Psoas muscle (tissue), 8 donors: ENCODE data around the gene THBS4. TPM values are rescaled to one million over a fixed set of nuclear protein-coding genes. Genes with fewer than 3 reads are reported as not detected.
"Not testable (repeated sequence)": the region's sequence is repeated elsewhere in the genome, so short reads cannot be mapped to it uniquely, and the experiment has no call there.

Experiments
- ATAC-seq, 4 donors: fragments of 200-7000 bp; cut with Tn5 transposase; one replicate each; pipeline ENCODE4 v1.9.1; 2020; ENCODE audit warnings: moderate library complexity in 3 of 4, mild to moderate bottlenecking in 2 of 4
- DNase-seq, 2 donors: peaks; one replicate each; pipeline ENCODE4 v3.0.0-alpha.2; 2020
- H3K27ac ChIP-seq: fragments of 200-600 bp; one replicate; pipeline ENCODE4 v1.8.0; 2022
- H3K27me3 ChIP-seq, 3 donors: fragments of 200-600 bp in 1 of 3; one replicate each; pipeline versions ENCODE4 v1.6.1 to v1.8.0; 2013 to 2022; ENCODE audit warnings: low read length in 2 of 3, mild to moderate bottlenecking in 2 of 3, moderate library complexity in 1 of 3; ENCODE audit not compliant: insufficient read depth in 3 of 3
- H3K36me3 ChIP-seq, 2 donors: fragments of 200-600 bp in 1 of 2; one replicate each; pipeline versions ENCODE4 v1.6.1 to v1.8.0; 2013 to 2022; ENCODE audit warnings: low read depth in 1 of 2, mild to moderate bottlenecking in 1 of 2, moderate library complexity in 1 of 2; ENCODE audit not compliant: insufficient read depth in 1 of 2
- H3K4me1 ChIP-seq: fragments of 200-600 bp; one replicate; pipeline ENCODE4 v1.8.0; 2022
- H3K4me3 ChIP-seq: fragments of 200-600 bp; one replicate; pipeline ENCODE4 v1.8.0; 2022; ENCODE audit warnings: mild to moderate bottlenecking
- H3K9me3 ChIP-seq: fragments of 200-600 bp; one replicate; pipeline ENCODE4 v1.8.0; 2022
- WGBS, 3 donors: extraction: QIAGEN DNeasy Blood & Tissue Kit; methylation state at CpG; one replicate each; pipeline versions ENCODE4 v1.1.6 to v1.1.7; 2013; 5-methylcytosine and 5-hydroxymethylcytosine counted together
- intact Hi-C, 2 donors: fragments of 100-400 bp; cut with DNase I; formaldehyde crosslinking; loops; one replicate each; pipeline versions ENCODE4 v1.11.0 to v1.14.2; 2022
- polyA plus RNA-seq, 3 donors: library from polyadenylated mRNA; stranded (reverse); fragments of 200-250 nt; gene quantifications; one replicate each; pipeline ENCODE4 v1.2.3, GENCODE V29; 2013
- total RNA-seq, 4 donors: library from RNA; stranded (reverse); fragmentation: NEBNext Ultra II Directional in 2 of 4; extraction: Animal tissue kit (Norgen Biotek cat#: 25700) in 2 of 4; gene quantifications; one replicate each; pipeline versions ENCODE4 v1.2.1 to v1.2.4, GENCODE V29; 2021 to 2023
- TF ChIP-seq, protein P1 (sequence below): fragments of 200-600 bp; IDR thresholded peaks from one replicate; pipeline ENCODE4 v1.8.0; 2022; ENCODE audit warnings: antibody characterized with exemption
- donor health status: healthy with polysubstance abuse.
- donor health status: DM: no; HTN: no; CAD: no; lungs with moderate emphysema.
- donor health status: Bipolar disorder and iron deficiency.
- donor health status: healthy.
- donor health status: DM: yes; HTN: yes; CAD: no.
- donor health status: DM: no; HTN: no; CAD: no.
- donor health status: DM: no; HTN: no; CAD: no.
- donor health status: DM: yes; HTN: yes; CAD: no.

The THBS4 gene
- total and polyA plus RNA-seq, 7 donors: 18.6 to 252 (median 49.0) TPM

DNA sequence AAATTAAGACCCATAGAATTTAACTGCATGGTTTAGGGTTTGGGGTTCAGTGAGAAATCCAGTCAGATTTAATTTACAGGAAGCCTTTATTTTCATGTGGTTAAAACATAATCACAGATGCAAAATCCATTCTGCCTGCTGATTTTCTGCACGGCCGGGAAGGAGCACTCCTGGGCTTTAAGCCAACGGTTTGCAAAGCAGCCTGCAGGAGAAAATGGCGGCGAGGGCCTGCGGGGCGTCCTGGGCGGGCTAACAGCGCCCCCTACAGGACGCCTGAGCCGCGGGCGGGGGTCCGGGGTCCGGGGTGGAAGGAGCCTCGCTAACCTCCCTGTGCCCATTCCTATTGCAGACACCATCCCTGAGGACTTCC lies 47.6 kb downstream of the THBS4 start:
- Histone ChIP-seq H3K36me3 (no peaks in the 10 kb centered on the region), H3K9me3 (no peaks in the 10 kb centered on the region), H3K27me3 (no peaks in the 10 kb centered on the region), H3K4me1 (peaks cover 7% of the 10 kb centered on the region), H3K4me3 (peak overlapping the region; percentile 58), H3K27ac (peak overlapping the region; percentile 68)
- ATAC-seq: peak; percentile 75 to 95 (median 88)
- peak; percentile 71 to 86 for DNase-seq
- TF ChIP-seq, protein P1, sequence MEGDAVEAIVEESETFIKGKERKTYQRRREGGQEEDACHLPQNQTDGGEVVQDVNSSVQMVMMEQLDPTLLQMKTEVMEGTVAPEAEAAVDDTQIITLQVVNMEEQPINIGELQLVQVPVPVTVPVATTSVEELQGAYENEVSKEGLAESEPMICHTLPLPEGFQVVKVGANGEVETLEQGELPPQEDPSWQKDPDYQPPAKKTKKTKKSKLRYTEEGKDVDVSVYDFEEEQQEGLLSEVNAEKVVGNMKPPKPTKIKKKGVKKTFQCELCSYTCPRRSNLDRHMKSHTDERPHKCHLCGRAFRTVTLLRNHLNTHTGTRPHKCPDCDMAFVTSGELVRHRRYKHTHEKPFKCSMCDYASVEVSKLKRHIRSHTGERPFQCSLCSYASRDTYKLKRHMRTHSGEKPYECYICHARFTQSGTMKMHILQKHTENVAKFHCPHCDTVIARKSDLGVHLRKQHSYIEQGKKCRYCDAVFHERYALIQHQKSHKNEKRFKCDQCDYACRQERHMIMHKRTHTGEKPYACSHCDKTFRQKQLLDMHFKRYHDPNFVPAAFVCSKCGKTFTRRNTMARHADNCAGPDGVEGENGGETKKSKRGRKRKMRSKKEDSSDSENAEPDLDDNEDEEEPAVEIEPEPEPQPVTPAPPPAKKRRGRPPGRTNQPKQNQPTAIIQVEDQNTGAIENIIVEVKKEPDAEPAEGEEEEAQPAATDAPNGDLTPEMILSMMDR: peak; percentile 82
- intact Hi-C loops: loop anchor here in 1 of 2 donors (10.0 kb wide), 2 partner anchors 228 to 1058 kb away; no protein-coding TSS in a partner anchor
- WGBS, 3 donors: 1 to 3% (median 2%) methylated on average over 16 of the region's 16 CpGs

DNA sequence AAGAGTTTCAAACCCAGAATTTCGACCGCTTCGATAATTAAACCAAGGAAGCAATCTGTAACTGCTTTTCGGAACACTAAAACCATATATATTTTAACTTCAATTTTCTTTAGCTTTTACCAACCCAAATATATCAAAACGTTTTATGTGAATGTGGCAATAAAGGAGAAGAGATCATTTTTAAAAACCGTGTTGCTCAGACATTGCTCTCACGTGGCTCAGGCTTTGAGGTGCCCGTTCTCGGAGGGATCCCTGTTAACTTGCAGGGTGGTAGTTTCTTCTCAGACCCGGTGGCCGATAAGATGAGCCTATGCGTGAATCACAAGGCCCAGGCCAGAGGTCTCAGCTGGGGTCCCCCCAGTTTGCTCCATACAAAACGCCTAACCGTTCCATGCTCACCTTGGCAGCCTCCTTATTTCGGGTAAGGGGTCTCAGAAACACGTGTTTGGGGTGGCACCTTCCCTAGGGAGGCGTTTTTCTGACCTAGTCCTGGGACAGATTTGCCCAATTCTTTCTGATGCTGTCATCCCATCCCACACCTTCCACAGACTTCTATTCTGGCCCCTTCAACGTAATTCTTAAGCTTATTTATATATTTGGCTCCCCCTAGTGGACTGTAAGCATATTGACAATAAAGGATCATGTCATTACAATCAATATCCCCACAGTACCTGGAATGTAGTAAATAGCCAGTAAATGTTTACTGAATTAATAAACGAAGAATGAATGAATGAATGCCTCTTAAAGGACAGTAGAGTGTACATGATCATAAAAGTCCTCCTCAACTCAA lies 48.1 kb downstream of the THBS4 start:
- TF ChIP-seq, protein P1: peak; percentile 73
- Histone ChIP-seq H3K27me3 (no peaks in the 10 kb centered on the region), H3K4me1 (peaks cover 7% of the 10 kb centered on the region), H3K4me3 (peak overlapping the region; percentile 58), H3K9me3 (no peaks in the 10 kb centered on the region), H3K27ac (peak overlapping the region; percentile 68), H3K36me3 (no peaks in the 10 kb centered on the region)
- ATAC-seq (peak; percentile 79 to 91 (median 86)), DNase-seq (no peak)
- WGBS, 3 donors: 19 to 29% (median 21%) methylated on average over 19 of the region's 19 CpGs
- intact Hi-C loops: loop anchor here in 1 of 2 donors (10.0 kb wide), 2 partner anchors 228 to 1058 kb away; no protein-coding TSS in a partner anchor

DNA sequence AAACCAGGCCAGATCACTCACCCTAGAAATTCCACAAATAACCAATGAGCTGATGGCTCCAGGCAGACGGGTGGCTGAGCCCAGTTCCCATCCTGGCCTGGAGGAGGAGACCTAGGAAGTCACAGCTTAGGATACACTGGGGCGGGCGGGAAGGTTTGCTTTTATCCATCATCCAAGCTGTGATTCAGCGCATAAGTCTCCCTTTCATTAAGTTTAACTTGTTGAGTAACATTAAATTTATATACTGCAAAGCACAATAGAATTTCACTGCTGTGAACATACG lies 55.7 kb downstream of the THBS4 start:
- Histone ChIP-seq H3K9me3 (no peaks in the 10 kb centered on the region), H3K36me3 (no peaks in the 10 kb centered on the region), H3K27me3 (no peaks in the 10 kb centered on the region), H3K27ac (no peak overlapping the region), H3K4me1 (peaks cover 6% of the 10 kb centered on the region), H3K4me3 (no peak overlapping the region)
- WGBS, 3 donors: 93 to 95% (median 94%) methylated on average over 5 of the region's 5 CpGs
- DNase-seq: no peak
- TF ChIP-seq, protein P1: no peak
- no peak for ATAC-seq
- intact Hi-C loops: loop anchor here in 1 of 2 donors (5.0 kb wide), 2 partner anchors 186 to 216 kb away; no protein-coding TSS in a partner anchor

DNA sequence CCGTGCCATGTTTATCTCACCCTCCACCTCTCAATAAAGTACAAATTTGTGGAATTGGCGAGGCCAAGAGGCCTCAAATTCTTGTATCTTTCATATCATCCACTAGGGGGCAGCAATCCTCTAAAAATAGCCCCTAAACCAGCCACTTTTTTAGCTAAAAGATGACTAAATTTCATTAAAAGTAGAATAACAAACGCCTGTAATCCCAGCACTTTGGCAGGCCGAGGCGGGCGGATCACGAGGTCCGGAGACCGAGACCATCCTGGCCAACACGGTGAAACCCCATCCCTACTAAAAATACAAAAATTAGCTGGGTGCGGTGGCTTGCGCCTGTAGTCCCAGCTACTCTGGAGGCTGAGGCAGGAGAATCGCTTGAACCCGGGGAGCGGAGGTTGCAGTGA lies 56.6 kb downstream of the THBS4 start:
- H3K4me3 ChIP-seq, H3K4me1 ChIP-seq, H3K27ac ChIP-seq, H3K27me3 ChIP-seq, H3K9me3 ChIP-seq, H3K36me3 ChIP-seq: not testable (repeated sequence)
- DNase-seq: peak; percentile 35 to 61
- peak; percentile 60 to 89 (median 70) for ATAC-seq
- WGBS, 3 donors: 15 to 32% (median 21%) methylated on average over 15 of the region's 15 CpGs
- intact Hi-C loops: loop anchor here (1.0 to 5.0 kb wide), 4 partner anchors 183 to 216 kb away; no protein-coding TSS in a partner anchor
- TF ChIP-seq, protein P1: peak; percentile 81
